ENCODE results near the gene BTBD16.

DNA sequence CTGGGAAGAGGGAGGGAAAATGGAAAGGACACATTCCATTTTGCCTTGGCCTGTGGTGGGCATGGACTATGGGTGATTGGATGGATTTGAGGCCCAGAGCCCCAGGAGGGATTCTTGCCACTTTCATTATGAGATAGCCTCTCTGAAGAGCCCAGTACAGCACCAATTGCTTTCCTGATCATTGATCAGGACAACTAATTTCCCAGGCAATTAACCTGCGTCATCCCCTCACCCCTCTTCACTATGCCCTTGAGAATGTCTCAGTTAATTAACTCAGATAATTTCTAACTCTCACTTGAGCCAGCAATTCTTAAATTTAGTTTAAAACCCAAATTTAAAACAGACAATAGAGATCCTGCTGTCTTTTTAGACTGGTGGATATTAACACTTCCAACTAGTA lies 90.0 kb downstream of the BTBD16 start:
- no peak for TF ChIP-seq ERF (CRISPR knock-in tag; IDR thresholded peaks at IDR 0.05)
- no peak for TF ChIP-seq GTF2F1 (IDR thresholded peaks at IDR 0.05; ENCODE audit: low read length)
- no peak for TF ChIP-seq POLR2A (IDR thresholded peaks at IDR 0.05; ENCODE audit: insufficient read depth in 1 of 2, low read depth in 2 of 2, low read length in 2 of 2)
- TF ChIP-seq ZNF350 (CRISPR knock-in tag; IDR thresholded peaks at IDR 0.05; ENCODE audit: borderline replicate concordance, low read depth) = no peak
- TF ChIP-seq, protein P1, sequence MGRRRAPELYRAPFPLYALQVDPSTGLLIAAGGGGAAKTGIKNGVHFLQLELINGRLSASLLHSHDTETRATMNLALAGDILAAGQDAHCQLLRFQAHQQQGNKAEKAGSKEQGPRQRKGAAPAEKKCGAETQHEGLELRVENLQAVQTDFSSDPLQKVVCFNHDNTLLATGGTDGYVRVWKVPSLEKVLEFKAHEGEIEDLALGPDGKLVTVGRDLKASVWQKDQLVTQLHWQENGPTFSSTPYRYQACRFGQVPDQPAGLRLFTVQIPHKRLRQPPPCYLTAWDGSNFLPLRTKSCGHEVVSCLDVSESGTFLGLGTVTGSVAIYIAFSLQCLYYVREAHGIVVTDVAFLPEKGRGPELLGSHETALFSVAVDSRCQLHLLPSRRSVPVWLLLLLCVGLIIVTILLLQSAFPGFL (CRISPR knock-in tag; IDR thresholded peaks at IDR 0.05) = no peak

All from HepG2 (cell line).